CD14-positive monocyte (primary cell): ENCODE data around the gene GPC5. TPM values are rescaled to one million over a fixed set of nuclear protein-coding genes. Genes with fewer than 3 reads are reported as not detected.

Experiments
- DNase-seq, 3 donors: peaks; one replicate each; pipeline ENCODE4 v3.0.0-alpha.2; 2011 to 2022
- H2AFZ ChIP-seq: 2 replicates; pipeline ENCODE4 v1.6.0; 2012; ENCODE audit warnings: mild to moderate bottlenecking, low read depth, low read length, inconsistent platforms; ENCODE audit not compliant: insufficient read depth, poor library complexity, severe bottlenecking
- H3K27ac ChIP-seq, 2 donors: 1 replicate in 1 of 2; 2 replicates in 1 of 2; pipeline ENCODE4 v1.5.1; 2012 to 2013; ENCODE audit warnings: low read length in 2 of 2, control low read depth in 1 of 2, inconsistent platforms in 1 of 2, low read depth in 1 of 2, mild to moderate bottlenecking in 1 of 2
- H3K27me3 ChIP-seq, 2 donors: one replicate each; pipeline versions ENCODE4 v1.6.0 to v1.6.1; 2011 to 2013; ENCODE audit warnings: low read length in 2 of 2; ENCODE audit not compliant: control insufficient read depth in 2 of 2, insufficient read depth in 2 of 2
- H3K36me3 ChIP-seq, 2 donors: replicated peaks in 1 of 2; 1 replicate in 1 of 2; 2 replicates in 1 of 2; pipeline versions ENCODE4 v1.5.1 to v1.6.1; 2012 to 2013; ENCODE audit warnings: low read length in 2 of 2, control low read depth in 1 of 2, inconsistent platforms in 1 of 2, mild to moderate bottlenecking in 1 of 2; ENCODE audit not compliant: insufficient read depth in 2 of 2, control insufficient read depth in 1 of 2
- H3K4me1 ChIP-seq, 2 donors: 1 replicate in 1 of 2; 2 replicates in 1 of 2; pipeline versions ENCODE4 v1.5.1 to v1.6.1; 2012 to 2013; ENCODE audit warnings: low read length in 2 of 2, control low read depth in 1 of 2, inconsistent platforms in 1 of 2, mild to moderate bottlenecking in 1 of 2, moderate library complexity in 1 of 2; ENCODE audit not compliant: insufficient read depth in 2 of 2, control insufficient read depth in 1 of 2
- H3K4me2 ChIP-seq: replicated peaks from 2 replicates; pipeline ENCODE3; 2012; ENCODE audit warnings: low read length, moderate library complexity, mild to moderate bottlenecking; ENCODE audit not compliant: poor library complexity, severe bottlenecking; ENCODE audit errors: extremely low read depth
- H3K4me3 ChIP-seq, 3 experiments: fragments of 200-600 bp in 1 of 3; sonication (generic) in 1 of 3; replicated peaks in 1 of 3; 1 replicate in 2 of 3; 2 replicates in 1 of 3; pipeline ENCODE4 v1.5.1; 2011 to 2013; ENCODE audit warnings: low read length in 3 of 3, mild to moderate bottlenecking in 3 of 3, control low read depth in 2 of 3, low read depth in 2 of 3, inconsistent platforms in 1 of 3, moderate library complexity in 1 of 3
- H3K79me2 ChIP-seq: 2 replicates; pipeline ENCODE4 v1.6.0; 2012; ENCODE audit warnings: mild to moderate bottlenecking, control low read depth, inconsistent platforms, low read length, moderate library complexity; ENCODE audit not compliant: insufficient read depth
- H3K9ac ChIP-seq: 2 replicates; pipeline ENCODE4 v1.6.0; 2017; ENCODE audit warnings: low read length, mild to moderate bottlenecking; ENCODE audit not compliant: insufficient read depth, poor library complexity, severe bottlenecking
- H3K9me3 ChIP-seq, 2 donors: replicated peaks in 1 of 2; 1 replicate in 1 of 2; 2 replicates in 1 of 2; pipeline versions ENCODE4 v1.5.1 to v1.6.1; 2012 to 2013; ENCODE audit warnings: low read length in 2 of 2, control low read depth in 1 of 2; ENCODE audit not compliant: control insufficient read depth in 1 of 2, insufficient read depth in 1 of 2
- H4K20me1 ChIP-seq: 2 replicates; pipeline ENCODE4 v1.6.0; 2012; ENCODE audit warnings: mild to moderate bottlenecking, low read length, control low read depth, moderate library complexity; ENCODE audit not compliant: insufficient read depth
- H3K27ac Mint-ChIP-seq, 7 donors: one replicate each; pipeline ENCODE4 v1.8.0; 2020; ENCODE audit warnings: mild to moderate bottlenecking in 7 of 7, mixed read lengths in 7 of 7, moderate library complexity in 6 of 7, inconsistent platforms in 2 of 7
- H3K27me3 Mint-ChIP-seq, 3 donors: one replicate each; pipeline ENCODE4 v1.8.0; 2021 to 2022; ENCODE audit warnings: low read depth in 3 of 3, mild to moderate bottlenecking in 3 of 3, mixed read lengths in 3 of 3, moderate library complexity in 3 of 3, inconsistent platforms in 1 of 3
- H3K36me3 Mint-ChIP-seq, 2 donors: one replicate each; pipeline ENCODE4 v1.8.0; 2020; ENCODE audit warnings: mixed read lengths in 2 of 2, inconsistent platforms in 1 of 2, mild to moderate bottlenecking in 1 of 2
- H3K4me1 Mint-ChIP-seq: one replicate; pipeline ENCODE4 v1.8.0; 2020; ENCODE audit warnings: mild to moderate bottlenecking, mixed read lengths
- H3K4me3 Mint-ChIP-seq, 2 donors: one replicate each; pipeline ENCODE4 v1.8.0; 2020; ENCODE audit warnings: mild to moderate bottlenecking in 2 of 2, mixed read lengths in 2 of 2, moderate library complexity in 1 of 2
- H3K9me3 Mint-ChIP-seq, 7 donors: one replicate each; pipeline ENCODE4 v1.8.0; 2020 to 2022; ENCODE audit warnings: mixed read lengths in 7 of 7, mild to moderate bottlenecking in 6 of 7, moderate library complexity in 6 of 7, inconsistent platforms in 2 of 7
- WGBS: methylation state at CpG from one replicate; pipeline ENCODE4 v1.1.5; 2013; ENCODE audit warnings: missing lambda C conversion rate; ENCODE audit not compliant: insufficient coverage; 5-methylcytosine and 5-hydroxymethylcytosine counted together
- intact Hi-C, 2 donors: fragments of 100-400 bp; cut with micrococcal nuclease; formaldehyde crosslinking; loops; one replicate each; pipeline versions ENCODE4 v1.15.0 to v1.15.1; 2023
- polyA plus RNA-seq, 3 donors: library from polyadenylated mRNA; depleted of rRNA in 1 of 3; unstranded in 2 of 3; stranded (reverse) in 1 of 3; fragments of 300-500 nt in 2 of 3; fragments of >200 nt in 1 of 3; fragmentation: Illumina TruSeq in 2 of 3; gene quantifications; 1 replicate in 2 of 3; 2 replicates in 1 of 3; pipeline ENCODE4 v1.2.3, GENCODE V29; 2012 to 2021
- TF ChIP-seq, protein P1 (sequence below): fragments of 200-600 bp; IDR thresholded peaks from one replicate; pipeline ENCODE4 v1.8.0; 2022; ENCODE audit warnings: antibody characterized with exemption, mild to moderate bottlenecking

The GPC5 gene
- polyA plus RNA-seq, 3 donors, result not detected

DNA sequence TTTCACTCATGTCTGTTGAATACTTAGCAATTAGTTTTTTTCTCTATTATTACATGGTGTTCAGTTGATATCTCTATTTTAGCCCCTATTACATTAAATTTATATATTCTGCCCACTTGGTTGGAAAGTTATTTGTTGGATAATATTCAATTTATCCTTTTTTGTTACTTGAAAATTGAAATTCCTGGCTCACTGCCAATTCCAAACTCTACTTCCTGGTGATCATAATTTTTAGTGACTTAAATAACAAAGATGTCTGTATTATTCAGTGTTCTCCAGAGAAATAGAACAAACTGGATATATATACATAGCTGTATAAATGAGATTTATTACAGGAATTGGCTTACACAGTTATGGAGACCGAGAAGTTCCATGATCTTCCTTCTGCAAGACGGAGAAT, 93.6 kb downstream of the GPC5 start:
- Mint-ChIP-seq H3K4me1 (no peaks in the 10 kb centered on the region), H3K9me3 (peaks cover 2 to 11% (median 8%) of the 10 kb centered on the region in 7 donors), H3K27me3 (no peaks in the 10 kb centered on the region), H3K27ac (no peak overlapping the region), H3K4me3 (no peak overlapping the region), H3K36me3 (no peaks in the 10 kb centered on the region)
- Histone ChIP-seq H3K27me3 (no peaks in the 10 kb centered on the region), H3K36me3 (no peaks in the 10 kb centered on the region), H3K4me2 (no peak overlapping the region), H3K9ac (no peak overlapping the region), H2AFZ (no peak overlapping the region), H3K79me2 (no peaks in the 10 kb centered on the region), H3K4me1 (no peaks in the 10 kb centered on the region), H4K20me1 (no peaks in the 10 kb centered on the region), H3K4me3 (no peak overlapping the region), H3K9me3 (peaks cover 0 to 2% of the 10 kb centered on the region in 2 donors), H3K27ac (no peak overlapping the region)
- WGBS, result 80% methylated on average over 2 of the region's 2 CpGs
- TF ChIP-seq, protein P1, sequence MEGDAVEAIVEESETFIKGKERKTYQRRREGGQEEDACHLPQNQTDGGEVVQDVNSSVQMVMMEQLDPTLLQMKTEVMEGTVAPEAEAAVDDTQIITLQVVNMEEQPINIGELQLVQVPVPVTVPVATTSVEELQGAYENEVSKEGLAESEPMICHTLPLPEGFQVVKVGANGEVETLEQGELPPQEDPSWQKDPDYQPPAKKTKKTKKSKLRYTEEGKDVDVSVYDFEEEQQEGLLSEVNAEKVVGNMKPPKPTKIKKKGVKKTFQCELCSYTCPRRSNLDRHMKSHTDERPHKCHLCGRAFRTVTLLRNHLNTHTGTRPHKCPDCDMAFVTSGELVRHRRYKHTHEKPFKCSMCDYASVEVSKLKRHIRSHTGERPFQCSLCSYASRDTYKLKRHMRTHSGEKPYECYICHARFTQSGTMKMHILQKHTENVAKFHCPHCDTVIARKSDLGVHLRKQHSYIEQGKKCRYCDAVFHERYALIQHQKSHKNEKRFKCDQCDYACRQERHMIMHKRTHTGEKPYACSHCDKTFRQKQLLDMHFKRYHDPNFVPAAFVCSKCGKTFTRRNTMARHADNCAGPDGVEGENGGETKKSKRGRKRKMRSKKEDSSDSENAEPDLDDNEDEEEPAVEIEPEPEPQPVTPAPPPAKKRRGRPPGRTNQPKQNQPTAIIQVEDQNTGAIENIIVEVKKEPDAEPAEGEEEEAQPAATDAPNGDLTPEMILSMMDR, result no peak
- intact Hi-C loops, result no loop called here
- DNase-seq, result no peak

- Histone ChIP-seq H3K79me2 (no peaks in the 10 kb centered on the region), H4K20me1 (no peaks in the 10 kb centered on the region), H3K27me3 (no peaks in the 10 kb centered on the region), H3K4me1 (no peaks in the 10 kb centered on the region), H3K4me3 (no peak overlapping the region), H3K36me3 (no peaks in the 10 kb centered on the region), H3K27ac (no peak overlapping the region), H2AFZ (no peak overlapping the region), H3K9me3 (peaks cover 0 to 2% of the 10 kb centered on the region in 2 donors), H3K9ac (no peak overlapping the region), H3K4me2 (no peak overlapping the region)
- Mint-ChIP-seq H3K27ac (peak overlapping the region in 1 of 7 donors; percentile 51), H3K27me3 (peaks cover 0 to 2% (median 0%) of the 10 kb centered on the region in 3 donors), H3K4me1 (no peaks in the 10 kb centered on the region), H3K9me3 (peaks cover 5 to 15% (median 9%) of the 10 kb centered on the region in 7 donors), H3K36me3 (no peaks in the 10 kb centered on the region), H3K4me3 (no peak overlapping the region)
- DNase-seq, result no peak
- intact Hi-C loops, result no loop called here
- 100% methylated on average over 3 of the region's 5 CpGs for WGBS
- TF ChIP-seq, protein P1, result no peak
These were observed 95.0 kb downstream of the GPC5 start for GRCh38 chr13:91493442-91493841.
